AG09309 (cell line): ENCODE data around the gene PP2D1.

Experiments
- DNase-seq: peaks from one replicate; pipeline ENCODE4 v3.0.0-alpha.2; 2010; ENCODE audit warnings: low read depth
- H3K4me3 ChIP-seq: 2 replicates; pipeline ENCODE4 v1.5.1; 2011; ENCODE audit warnings: mild to moderate bottlenecking, low read depth, low read length, moderate library complexity; ENCODE audit not compliant: control insufficient read depth
- CTCF ChIP-seq: IDR thresholded peaks from 2 replicates; pipeline ENCODE4 v1.5.1; 2011; ENCODE audit warnings: mild to moderate bottlenecking, low read depth, low read length, inconsistent platforms; ENCODE audit not compliant: insufficient read depth, control insufficient read depth; ENCODE audit errors: missing control alignments

PP2D1 gene

GRCh38 chr3:19950316-19950715 lies 61.7 kb downstream of the PP2D1 start:
- no peak overlapping the region for H3K4me3 ChIP-seq
- TF ChIP-seq CTCF = no peak
- DNase-seq = no peak

GRCh38 chr3:19948226-19948591 lies 63.9 kb downstream of the PP2D1 start:
- DNase-seq = no peak
- no peak for TF ChIP-seq CTCF
- H3K4me3 ChIP-seq = peak overlapping the region; percentile 98

GRCh38 chr3:19947549-19948225 lies 64.4 kb downstream of the PP2D1 start:
- no peak for DNase-seq
- no peak for TF ChIP-seq CTCF
- peak overlapping the region; percentile 98 for H3K4me3 ChIP-seq

GRCh38 chr3:19946832-19947548 lies 65.1 kb downstream of the PP2D1 start, which contains the start of gene RAB5A:
RAB5A (plus strand) TSS chr3:19947097; CDS start chr3:19950899, 3,802 bp downstream.
- TF ChIP-seq CTCF = no peak
- peak within 1 kb of the TSS; percentile 98 for H3K4me3 ChIP-seq
- DNase-seq = peak; percentile 89

GRCh38 chr3:19945969-19946831 lies 65.9 kb downstream of the PP2D1 start:
- DNase-seq = no peak
- TF ChIP-seq CTCF = no peak

GRCh38 chr3:19945534-19945933 lies 66.5 kb downstream of the PP2D1 start:
- no peak for DNase-seq
- no peak overlapping the region for H3K4me3 ChIP-seq
- TF ChIP-seq CTCF = no peak

More at GRCh38 chr3:19945969-19946831, 65.9 kb downstream of the PP2D1 start:
- peak overlapping the region; percentile 98 for H3K4me3 ChIP-seq
